HL-60 (cell line): ENCODE measurements around the gene HINT2.

Experiments
- DNase-seq, 2 experiments: peaks; one replicate each; pipeline ENCODE4 v3.0.0-alpha.2; 2010 to 2020; ENCODE audit warnings: low read depth in 1 of 2, low spot score in 1 of 2
- H3K27ac ChIP-seq: fragments of 250-450 bp; sonication (Bioruptor Pico); replicated peaks from 2 replicates; pipeline ENCODE4 v1.5.1; 2020; ENCODE audit warnings: mild to moderate bottlenecking, moderate library complexity
- H3K27me3 ChIP-seq: fragments of 250-450 bp; sonication (Bioruptor Pico); 2 replicates; pipeline ENCODE4 v1.5.1; 2021; ENCODE audit warnings: mild to moderate bottlenecking, moderate library complexity; ENCODE audit not compliant: insufficient read depth, poor library complexity, severe bottlenecking
- H3K4me3 ChIP-seq: replicated peaks from 2 replicates; pipeline ENCODE4 v1.5.1; 2011; ENCODE audit warnings: mild to moderate bottlenecking, control low read depth, low read length; ENCODE audit not compliant: insufficient read depth
- GABPA ChIP-seq: IDR thresholded peaks from 2 replicates; pipeline ENCODE4 v1.6.1; 2012; ENCODE audit warnings: low read depth
- POLR2AphosphoS5 ChIP-seq: IDR thresholded peaks from 2 replicates; pipeline ENCODE4 v1.6.1; 2012; ENCODE audit warnings: low read depth
- SPI1 ChIP-seq: IDR thresholded peaks from 2 replicates; pipeline ENCODE4 v1.6.1; 2012; ENCODE audit warnings: low read depth, mild to moderate bottlenecking, borderline replicate concordance
- TF ChIP-seq, protein P1 (sequence below): IDR thresholded peaks from 2 replicates; pipeline ENCODE4 v1.6.1; 2012; ENCODE audit warnings: low read depth; ENCODE audit not compliant: insufficient replicate concordance
- TF ChIP-seq, protein P2 (sequence below): IDR thresholded peaks from one replicate; pipeline ENCODE4 v1.5.1; 2011; ENCODE audit warnings: low read length, control low read depth, inconsistent platforms; ENCODE audit not compliant: insufficient read depth

HINT2 gene

DNA sequence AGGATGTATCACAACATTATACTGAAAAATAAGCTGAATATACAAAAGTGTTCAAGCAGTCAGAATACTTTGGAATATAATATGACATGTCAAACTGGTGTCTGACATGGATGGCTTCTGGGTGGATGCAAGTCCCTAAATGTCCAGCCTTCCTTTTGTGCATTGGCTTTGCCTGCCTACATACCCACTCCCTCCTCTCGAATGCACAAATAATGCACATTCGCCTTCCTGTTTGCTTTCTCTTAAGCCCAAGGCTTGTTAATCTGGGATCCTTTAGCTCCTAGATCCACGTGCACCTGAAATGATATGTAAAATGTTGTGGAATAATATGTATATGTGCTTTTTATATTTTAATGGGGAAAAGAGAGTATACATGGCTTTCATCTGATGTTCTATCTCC, 36.3 kb downstream of the HINT2 start:
- no peaks in the 10 kb centered on the region for H3K27me3 ChIP-seq
- DNase-seq = no peak
- TF ChIP-seq, protein P1, sequence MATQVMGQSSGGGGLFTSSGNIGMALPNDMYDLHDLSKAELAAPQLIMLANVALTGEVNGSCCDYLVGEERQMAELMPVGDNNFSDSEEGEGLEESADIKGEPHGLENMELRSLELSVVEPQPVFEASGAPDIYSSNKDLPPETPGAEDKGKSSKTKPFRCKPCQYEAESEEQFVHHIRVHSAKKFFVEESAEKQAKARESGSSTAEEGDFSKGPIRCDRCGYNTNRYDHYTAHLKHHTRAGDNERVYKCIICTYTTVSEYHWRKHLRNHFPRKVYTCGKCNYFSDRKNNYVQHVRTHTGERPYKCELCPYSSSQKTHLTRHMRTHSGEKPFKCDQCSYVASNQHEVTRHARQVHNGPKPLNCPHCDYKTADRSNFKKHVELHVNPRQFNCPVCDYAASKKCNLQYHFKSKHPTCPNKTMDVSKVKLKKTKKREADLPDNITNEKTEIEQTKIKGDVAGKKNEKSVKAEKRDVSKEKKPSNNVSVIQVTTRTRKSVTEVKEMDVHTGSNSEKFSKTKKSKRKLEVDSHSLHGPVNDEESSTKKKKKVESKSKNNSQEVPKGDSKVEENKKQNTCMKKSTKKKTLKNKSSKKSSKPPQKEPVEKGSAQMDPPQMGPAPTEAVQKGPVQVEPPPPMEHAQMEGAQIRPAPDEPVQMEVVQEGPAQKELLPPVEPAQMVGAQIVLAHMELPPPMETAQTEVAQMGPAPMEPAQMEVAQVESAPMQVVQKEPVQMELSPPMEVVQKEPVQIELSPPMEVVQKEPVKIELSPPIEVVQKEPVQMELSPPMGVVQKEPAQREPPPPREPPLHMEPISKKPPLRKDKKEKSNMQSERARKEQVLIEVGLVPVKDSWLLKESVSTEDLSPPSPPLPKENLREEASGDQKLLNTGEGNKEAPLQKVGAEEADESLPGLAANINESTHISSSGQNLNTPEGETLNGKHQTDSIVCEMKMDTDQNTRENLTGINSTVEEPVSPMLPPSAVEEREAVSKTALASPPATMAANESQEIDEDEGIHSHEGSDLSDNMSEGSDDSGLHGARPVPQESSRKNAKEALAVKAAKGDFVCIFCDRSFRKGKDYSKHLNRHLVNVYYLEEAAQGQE = no peak
- TF ChIP-seq SPI1 (no peak), GABPA (no peak), POLR2AphosphoS5 (no peak)
- TF ChIP-seq, protein P2, sequence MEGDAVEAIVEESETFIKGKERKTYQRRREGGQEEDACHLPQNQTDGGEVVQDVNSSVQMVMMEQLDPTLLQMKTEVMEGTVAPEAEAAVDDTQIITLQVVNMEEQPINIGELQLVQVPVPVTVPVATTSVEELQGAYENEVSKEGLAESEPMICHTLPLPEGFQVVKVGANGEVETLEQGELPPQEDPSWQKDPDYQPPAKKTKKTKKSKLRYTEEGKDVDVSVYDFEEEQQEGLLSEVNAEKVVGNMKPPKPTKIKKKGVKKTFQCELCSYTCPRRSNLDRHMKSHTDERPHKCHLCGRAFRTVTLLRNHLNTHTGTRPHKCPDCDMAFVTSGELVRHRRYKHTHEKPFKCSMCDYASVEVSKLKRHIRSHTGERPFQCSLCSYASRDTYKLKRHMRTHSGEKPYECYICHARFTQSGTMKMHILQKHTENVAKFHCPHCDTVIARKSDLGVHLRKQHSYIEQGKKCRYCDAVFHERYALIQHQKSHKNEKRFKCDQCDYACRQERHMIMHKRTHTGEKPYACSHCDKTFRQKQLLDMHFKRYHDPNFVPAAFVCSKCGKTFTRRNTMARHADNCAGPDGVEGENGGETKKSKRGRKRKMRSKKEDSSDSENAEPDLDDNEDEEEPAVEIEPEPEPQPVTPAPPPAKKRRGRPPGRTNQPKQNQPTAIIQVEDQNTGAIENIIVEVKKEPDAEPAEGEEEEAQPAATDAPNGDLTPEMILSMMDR = no peak
- no peak overlapping the region for H3K4me3 ChIP-seq
- H3K27ac ChIP-seq = no peak overlapping the region

DNA sequence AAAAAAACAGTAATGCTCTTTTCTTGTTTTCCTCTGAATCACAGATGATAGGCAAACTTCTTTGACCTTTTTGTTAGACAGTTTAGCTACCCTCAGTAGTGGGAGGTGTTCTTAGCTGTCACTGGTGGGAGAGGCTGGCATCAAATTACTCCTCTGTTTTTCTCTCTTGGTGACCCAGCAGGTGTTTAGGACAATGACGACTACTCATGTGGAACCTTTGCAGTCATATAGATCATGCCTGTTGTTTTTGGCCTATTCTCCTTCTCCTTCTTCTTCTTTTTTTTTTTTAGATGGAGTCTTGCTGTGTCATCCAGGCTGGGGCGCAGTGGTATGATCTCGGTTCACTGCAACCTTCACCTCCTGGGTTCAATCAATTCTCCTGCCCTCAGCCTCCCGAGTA, 38.8 kb downstream of the HINT2 start:
- DNase-seq = no peak
- peak overlapping the region; percentile 51 for H3K27ac ChIP-seq
- H3K27me3 ChIP-seq = no peaks in the 10 kb centered on the region
- no peak overlapping the region for H3K4me3 ChIP-seq
- TF ChIP-seq SPI1 = no peak
- TF ChIP-seq, protein P2 = no peak
- no peak for TF ChIP-seq POLR2AphosphoS5
- TF ChIP-seq, protein P1 = no peak
- TF ChIP-seq GABPA = no peak

DNA sequence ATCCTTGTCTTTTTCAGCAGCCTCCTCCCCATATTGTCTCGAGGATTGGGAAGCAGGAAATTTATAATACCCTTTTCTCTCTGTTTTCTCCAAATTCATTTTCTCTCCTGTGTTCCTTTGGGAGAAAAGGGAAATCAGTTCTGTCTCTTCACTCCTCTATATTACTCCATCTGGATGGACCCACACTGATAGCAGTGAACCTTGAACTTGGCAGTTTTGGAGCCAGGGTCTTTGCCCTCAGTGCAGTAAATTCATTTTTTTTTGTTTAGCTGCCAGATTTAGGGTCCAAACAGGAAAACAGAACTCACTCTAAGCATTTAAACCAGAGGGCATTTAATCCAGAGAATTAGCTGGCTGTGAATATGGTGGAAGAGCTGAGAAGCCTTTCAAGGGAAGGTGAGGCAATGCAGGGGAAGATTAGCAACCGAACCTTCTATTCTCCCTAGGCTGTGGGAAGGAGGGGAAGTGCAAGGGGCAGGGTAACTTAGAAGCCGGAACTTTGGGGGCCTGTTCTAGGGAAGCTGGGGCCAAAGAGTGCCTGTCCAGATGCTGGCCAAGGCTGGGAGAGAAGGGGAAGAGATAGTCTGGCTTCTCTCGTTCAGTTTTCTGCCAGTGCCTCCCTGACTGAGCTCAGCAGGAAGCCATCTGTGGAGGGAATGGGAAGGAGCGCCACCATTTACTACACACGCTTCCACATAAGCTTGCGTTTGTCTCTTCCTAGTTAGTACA, 39.8 kb downstream of the HINT2 start:
- H3K27me3 ChIP-seq = no peaks in the 10 kb centered on the region
- peak; percentile 45 to 83 for DNase-seq
- peak; percentile 45; the same call in 1 of the 2 replicates for TF ChIP-seq GABPA
- peak; percentile 90 for TF ChIP-seq SPI1
- TF ChIP-seq POLR2AphosphoS5 = no peak
- H3K4me3 ChIP-seq = no peak overlapping the region
- H3K27ac ChIP-seq = peak overlapping the region; percentile 51

DNA sequence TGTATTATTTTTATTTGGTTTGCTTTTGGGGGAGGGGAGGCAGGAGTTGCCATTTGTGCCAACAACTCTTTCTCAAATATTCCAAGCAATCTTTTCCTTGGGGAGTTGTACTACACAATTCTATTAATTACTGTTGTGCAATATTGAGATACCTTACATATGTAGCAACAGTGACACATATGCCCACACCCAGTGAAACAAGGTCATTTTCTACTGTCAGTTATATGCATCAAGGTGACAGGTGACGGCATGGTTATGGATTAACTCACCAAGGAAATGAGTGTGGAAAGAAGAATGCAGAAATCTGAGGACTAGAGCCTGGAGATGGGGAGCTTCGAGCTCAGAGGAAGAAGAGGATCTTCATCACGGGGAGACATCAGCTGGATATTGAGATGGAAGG, 42.9 kb downstream of the HINT2 start:
- no peak for DNase-seq
- Histone ChIP-seq H3K27ac (no peak overlapping the region), H3K4me3 (no peak overlapping the region), H3K27me3 (no peaks in the 10 kb centered on the region)
- TF ChIP-seq, protein P2 = no peak
- TF ChIP-seq, protein P1 = no peak
- TF ChIP-seq GABPA = no peak
- no peak for TF ChIP-seq SPI1
- no peak for TF ChIP-seq POLR2AphosphoS5
